GM23338 (cell line): Measurements from ENCODE around the gene FES. TPM values are rescaled to one million over a fixed set of nuclear protein-coding genes. Genes with fewer than 3 reads are reported as not detected.

Experiments used
- ATAC-seq: fragments of 200-7000 bp; cut with Tn5 transposase; 3 replicates; pipeline ENCODE4 v1.9.1; 2020
- DNase-seq: peaks from one replicate; pipeline ENCODE4 v3.0.0-alpha.2; 2015; ENCODE audit warnings: low spot score
- H2AFZ ChIP-seq: fragments of 200-600 bp; sonication (generic); 2 replicates; pipeline ENCODE4 v1.8.0; 2016; ENCODE audit warnings: antibody characterized with exemption, mild to moderate bottlenecking, moderate library complexity
- H3F3A ChIP-seq: fragments of 200-600 bp; sonication (generic); replicated peaks from 2 replicates; pipeline ENCODE4 v1.8.0; 2017; ENCODE audit warnings: antibody characterized with exemption, mixed run types, low read depth
- H3K27ac ChIP-seq: fragments of 200-600 bp; sonication (generic); 2 replicates; pipeline ENCODE4 v1.6.1; 2016; ENCODE audit warnings: low read depth
- H3K27me3 ChIP-seq: fragments of 200-600 bp; sonication (generic); 2 replicates; pipeline ENCODE4 v1.8.0; 2016; ENCODE audit warnings: mild to moderate bottlenecking, mixed run types, moderate library complexity; ENCODE audit not compliant: insufficient read depth
- H3K36me3 ChIP-seq: fragments of 200-600 bp; sonication (generic); 2 replicates; pipeline ENCODE4 v1.8.0; 2016; ENCODE audit warnings: mild to moderate bottlenecking; ENCODE audit not compliant: insufficient read depth
- H3K4me1 ChIP-seq: fragments of 200-600 bp; sonication (generic); 2 replicates; pipeline ENCODE4 v1.8.0; 2016; ENCODE audit warnings: mild to moderate bottlenecking, moderate library complexity; ENCODE audit not compliant: insufficient read depth
- H3K4me2 ChIP-seq: fragments of 200-600 bp; sonication (generic); 2 replicates; pipeline ENCODE4 v1.7.1; 2017; ENCODE audit warnings: mixed run types
- H3K4me3 ChIP-seq: fragments of 200-600 bp; sonication (generic); 2 replicates; pipeline ENCODE4 v1.6.1; 2016; ENCODE audit warnings: mixed run types
- H3K79me2 ChIP-seq: fragments of 200-600 bp; sonication (generic); replicated peaks from 2 replicates; pipeline ENCODE4 v1.8.0; 2017; ENCODE audit warnings: mild to moderate bottlenecking; ENCODE audit not compliant: insufficient read depth
- H3K9me2 ChIP-seq: fragments of 200-600 bp; sonication (generic); 2 replicates; pipeline ENCODE4 v1.8.0; 2017; ENCODE audit not compliant: insufficient read depth
- H4K20me1 ChIP-seq: fragments of 200-600 bp; sonication (generic); replicated peaks from 2 replicates; pipeline ENCODE4 v1.8.0; 2017; ENCODE audit warnings: mild to moderate bottlenecking; ENCODE audit not compliant: insufficient read depth
- H3K27ac Mint-ChIP-seq: 2 replicates; pipeline ENCODE4 v1.8.0; 2020; ENCODE audit warnings: inconsistent platforms, mild to moderate bottlenecking, moderate library complexity, mixed read lengths
- H3K27me3 Mint-ChIP-seq: 3 replicates; pipeline ENCODE4 v1.8.0; 2022; ENCODE audit warnings: low read depth, mild to moderate bottlenecking, moderate library complexity, mixed read lengths, inconsistent platforms; ENCODE audit not compliant: insufficient read depth, poor library complexity
- H3K36me3 Mint-ChIP-seq: 3 replicates; pipeline ENCODE4 v1.8.0; 2021; ENCODE audit warnings: low read depth, mild to moderate bottlenecking, inconsistent platforms, moderate library complexity, mixed read lengths
- H3K4me1 Mint-ChIP-seq: 3 replicates; pipeline ENCODE4 v1.8.0; 2020; ENCODE audit warnings: mild to moderate bottlenecking, inconsistent platforms, mixed read lengths
- H3K4me3 Mint-ChIP-seq: 3 replicates; pipeline ENCODE4 v1.8.0; 2021; ENCODE audit warnings: moderate library complexity, mild to moderate bottlenecking, inconsistent platforms, mixed read lengths
- H3K9me3 Mint-ChIP-seq: 3 replicates; pipeline ENCODE4 v1.8.0; 2020; ENCODE audit warnings: moderate library complexity, mild to moderate bottlenecking, inconsistent platforms, mixed read lengths
- CREB1 ChIP-seq: fragments of 250-450 bp; sonication (Bioruptor Pico); IDR thresholded peaks from 2 replicates; pipeline ENCODE4 v1.5.0; 2020; ENCODE audit warnings: low read depth, mild to moderate bottlenecking, moderate library complexity
- CTCF ChIP-seq, 2 experiments: fragments of 200-600 bp in 1 of 2; sonication (generic) in 1 of 2; conservative IDR thresholded peaks; 2 replicates each; pipeline versions ENCODE4 v1.5.1 to v1.6.1; 2016 to 2017; ENCODE audit warnings: antibody characterized with exemption in 2 of 2, low read depth in 2 of 2, mild to moderate bottlenecking in 2 of 2, moderate library complexity in 1 of 2
- ETS1 ChIP-seq: IDR thresholded peaks from 2 replicates; pipeline ENCODE4 v1.6.1; 2016; ENCODE audit warnings: antibody characterized with exemption
- JUNB ChIP-seq: IDR thresholded peaks from one replicate; pipeline ENCODE4 v1.6.1; 2016; ENCODE audit warnings: antibody characterized with exemption; ENCODE audit not compliant: unreplicated experiment
- NANOG ChIP-seq: IDR thresholded peaks from 2 replicates; pipeline ENCODE4 v1.6.1; 2016; ENCODE audit warnings: antibody characterized with exemption, borderline replicate concordance
- POLR2AphosphoS5 ChIP-seq: IDR thresholded peaks from 2 replicates; pipeline ENCODE4 v1.6.1; 2016; ENCODE audit warnings: antibody characterized with exemption, low read depth
- REST ChIP-seq: IDR thresholded peaks from one replicate; pipeline ENCODE4 v1.6.1; 2018; ENCODE audit warnings: antibody characterized with exemption; ENCODE audit not compliant: unreplicated experiment
- STAT1 ChIP-seq: IDR thresholded peaks from one replicate; pipeline ENCODE4 v1.6.1; 2016; ENCODE audit warnings: antibody characterized with exemption; ENCODE audit not compliant: unreplicated experiment
- ZNF331 ChIP-seq: fragments of 250-450 bp; sonication (Bioruptor Pico); IDR thresholded peaks from 2 replicates; pipeline ENCODE4 v1.5.0; 2020; ENCODE audit warnings: low read depth, mild to moderate bottlenecking, moderate library complexity
- ZNF462 ChIP-seq: fragments of 250-450 bp; sonication (Bioruptor Pico); IDR thresholded peaks from 2 replicates; pipeline ENCODE4 v1.5.0; 2020; ENCODE audit warnings: mild to moderate bottlenecking, moderate library complexity
- polyA plus RNA-seq: library from polyadenylated mRNA; unstranded; fragments of >200 nt; fragmentation: Nextera tagmentation; extraction: Ambion mirVana; gene quantifications from 2 replicates; pipeline ENCODE4 v1.2.1, GENCODE V29; 2016
- total RNA-seq: library from RNA; depleted of rRNA; stranded (reverse); fragments of >200 nt; shearing (Covaris generic); gene quantifications from 2 replicates; pipeline ENCODE4 v1.2.3, GENCODE V29; 2014

The FES gene
- total and polyA plus RNA-seq, 2 experiments from 2014 or later = 2.7 to 14.4 TPM

GRCh38 chr15:90941038-90941437 is 56.7 kb downstream of the FES start (continued):
- no peak for TF ChIP-seq ZNF462 (CRISPR knock-in tag)
- no peak for TF ChIP-seq JUNB
- TF ChIP-seq STAT1 = no peak
- TF ChIP-seq CREB1 (CRISPR knock-in tag) = no peak
- no peak for TF ChIP-seq ETS1

GRCh38 chr15:90942354-90943120 is 58.2 kb downstream of the FES start:
- Mint-ChIP-seq H3K4me1 (no peaks in the 10 kb centered on the region), H3K27me3 (peaks cover 4% of the 10 kb centered on the region), H3K9me3 (no peaks in the 10 kb centered on the region), H3K36me3 (peaks cover 72% of the 10 kb centered on the region), H3K4me3 (no peak overlapping the region), H3K27ac (no peak overlapping the region)
- Histone ChIP-seq H3K4me2 (no peak overlapping the region), H3K9me2 (no peaks in the 10 kb centered on the region), H3K4me1 (no peaks in the 10 kb centered on the region), H3K27ac (no peak overlapping the region), H4K20me1 (no peaks in the 10 kb centered on the region; the same call in 1 of the 2 replicates), H3K36me3 (peaks cover 14% of the 10 kb centered on the region), H3K27me3 (no peaks in the 10 kb centered on the region), H3K79me2 (no peaks in the 10 kb centered on the region), H2AFZ (no peak overlapping the region), H3F3A (no peaks in the 10 kb centered on the region), H3K4me3 (no peak overlapping the region)
- no peak for DNase-seq
- no peak for ATAC-seq
- no peak for TF ChIP-seq ZNF331
- TF ChIP-seq STAT1 = no peak
- no peak for TF ChIP-seq REST
- no peak for TF ChIP-seq JUNB
- TF ChIP-seq NANOG = no peak
- TF ChIP-seq CTCF (conservative IDR thresholded peaks at IDR 0.05; ENCODE audit: low read depth in 2 of 2) = no peak
- no peak for TF ChIP-seq CREB1 (CRISPR knock-in tag)
- no peak for TF ChIP-seq POLR2AphosphoS5
